MM.1S (cell line): Measurements from ENCODE around the gene C1QTNF9B.
"Not testable (repeated sequence)": the region's sequence is repeated elsewhere in the genome, so short reads cannot be mapped to it uniquely, and the experiment has no call there.

Source experiments
- DNase-seq: peaks from one replicate; pipeline ENCODE4 v3.0.0-alpha.2; 2015
- H2AFZ ChIP-seq: fragments of 300-600 bp; sonication (generic); 2 replicates; pipeline ENCODE4 v1.6.0; 2016; ENCODE audit warnings: antibody characterized with exemption, low read length
- H3F3A ChIP-seq: fragments of 300-600 bp; sonication (generic); 2 replicates; pipeline ENCODE4 v1.6.1; 2016; ENCODE audit warnings: mild to moderate bottlenecking, antibody characterized with exemption, low read length, moderate library complexity, mixed read lengths; ENCODE audit not compliant: insufficient read depth
- H3K27ac ChIP-seq: fragments of 300-600 bp; sonication (generic); 2 replicates; pipeline ENCODE4 v1.5.1; 2016; ENCODE audit warnings: mild to moderate bottlenecking, low read length
- H3K27me3 ChIP-seq: fragments of 300-600 bp; sonication (generic); replicated peaks from 2 replicates; pipeline ENCODE4 v1.6.0; 2016; ENCODE audit warnings: low read length; ENCODE audit not compliant: insufficient read depth
- H3K36me3 ChIP-seq: fragments of 300-600 bp; sonication (generic); replicated peaks from 2 replicates; pipeline ENCODE4 v1.6.1; 2016; ENCODE audit warnings: mild to moderate bottlenecking, low read length, mixed read lengths; ENCODE audit not compliant: insufficient read depth
- H3K4me1 ChIP-seq: fragments of 300-600 bp; sonication (generic); 2 replicates; pipeline ENCODE4 v1.6.1; 2016; ENCODE audit warnings: low read length, mixed read lengths
- H3K4me2 ChIP-seq: fragments of 300-600 bp; sonication (generic); 2 replicates; pipeline ENCODE4 v1.6.0; 2016; ENCODE audit warnings: low read depth, low read length
- H3K4me3 ChIP-seq: fragments of 300-600 bp; sonication (generic); 2 replicates; pipeline ENCODE4 v1.5.1; 2016; ENCODE audit warnings: low read length, mixed read lengths
- H3K79me2 ChIP-seq: fragments of 300-600 bp; sonication (generic); 2 replicates; pipeline ENCODE4 v1.6.1; 2016; ENCODE audit warnings: mixed run types, low read length, mixed read lengths
- H3K9ac ChIP-seq: fragments of 300-600 bp; sonication (generic); 2 replicates; pipeline ENCODE4 v1.6.1; 2016; ENCODE audit warnings: low read length, mixed read lengths
- H3K9me2 ChIP-seq: fragments of 300-600 bp; sonication (generic); replicated peaks from 2 replicates; pipeline ENCODE4 v1.6.1; 2016; ENCODE audit warnings: mild to moderate bottlenecking, low read length, mixed read lengths; ENCODE audit not compliant: insufficient read depth
- H3K9me3 ChIP-seq: fragments of 300-600 bp; sonication (generic); replicated peaks from 2 replicates; pipeline ENCODE4 v1.6.1; 2016; ENCODE audit warnings: mild to moderate bottlenecking, low read length, mixed read lengths; ENCODE audit not compliant: insufficient read depth
- H4K20me1 ChIP-seq: fragments of 300-600 bp; sonication (generic); 2 replicates; pipeline ENCODE4 v1.6.1; 2016; ENCODE audit warnings: mild to moderate bottlenecking, low read length, moderate library complexity, mixed read lengths; ENCODE audit not compliant: insufficient read depth
- EZH2 ChIP-seq: fragments of 300-600 bp; sonication (generic); optimal IDR thresholded peaks from 2 replicates; pipeline ENCODE3; 2017; ENCODE audit warnings: low read depth, mild to moderate bottlenecking, antibody characterized with exemption, low read length, mixed read lengths
- EZH2phosphoT487 ChIP-seq: fragments of 300-600 bp; sonication (generic); IDR thresholded peaks from 2 replicates; pipeline ENCODE4 v1.6.1; 2018; ENCODE audit warnings: antibody characterized with exemption, low read length
- TF ChIP-seq, protein P1 (sequence below): fragments of 300-600 bp; sonication (generic); IDR thresholded peaks from 2 replicates; pipeline ENCODE4 v1.5.1; 2016; ENCODE audit warnings: antibody characterized with exemption, low read length, mixed read lengths

C1QTNF9B gene

GRCh38 chr13:23883255-23883654 is 14.0 kb downstream of the C1QTNF9B start:
- no peak for DNase-seq
- Histone ChIP-seq H3K4me1 (no peaks in the 10 kb centered on the region), H3K27ac (no peak overlapping the region), H3K9me2 (no peaks in the 10 kb centered on the region), H3K4me3 (no peak overlapping the region), H3K4me2 (no peak overlapping the region), H3K27me3 (no peaks in the 10 kb centered on the region), H3K9ac (no peak overlapping the region), H4K20me1 (no peaks in the 10 kb centered on the region), H3K36me3 (no peaks in the 10 kb centered on the region), H3K79me2 (no peaks in the 10 kb centered on the region), H2AFZ (no peak overlapping the region), H3K9me3 (no peaks in the 10 kb centered on the region), H3F3A (no peaks in the 10 kb centered on the region)
- TF ChIP-seq EZH2 (no peak), EZH2phosphoT487 (no peak)
- TF ChIP-seq, protein P1, sequence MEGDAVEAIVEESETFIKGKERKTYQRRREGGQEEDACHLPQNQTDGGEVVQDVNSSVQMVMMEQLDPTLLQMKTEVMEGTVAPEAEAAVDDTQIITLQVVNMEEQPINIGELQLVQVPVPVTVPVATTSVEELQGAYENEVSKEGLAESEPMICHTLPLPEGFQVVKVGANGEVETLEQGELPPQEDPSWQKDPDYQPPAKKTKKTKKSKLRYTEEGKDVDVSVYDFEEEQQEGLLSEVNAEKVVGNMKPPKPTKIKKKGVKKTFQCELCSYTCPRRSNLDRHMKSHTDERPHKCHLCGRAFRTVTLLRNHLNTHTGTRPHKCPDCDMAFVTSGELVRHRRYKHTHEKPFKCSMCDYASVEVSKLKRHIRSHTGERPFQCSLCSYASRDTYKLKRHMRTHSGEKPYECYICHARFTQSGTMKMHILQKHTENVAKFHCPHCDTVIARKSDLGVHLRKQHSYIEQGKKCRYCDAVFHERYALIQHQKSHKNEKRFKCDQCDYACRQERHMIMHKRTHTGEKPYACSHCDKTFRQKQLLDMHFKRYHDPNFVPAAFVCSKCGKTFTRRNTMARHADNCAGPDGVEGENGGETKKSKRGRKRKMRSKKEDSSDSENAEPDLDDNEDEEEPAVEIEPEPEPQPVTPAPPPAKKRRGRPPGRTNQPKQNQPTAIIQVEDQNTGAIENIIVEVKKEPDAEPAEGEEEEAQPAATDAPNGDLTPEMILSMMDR: no peak

DNA sequence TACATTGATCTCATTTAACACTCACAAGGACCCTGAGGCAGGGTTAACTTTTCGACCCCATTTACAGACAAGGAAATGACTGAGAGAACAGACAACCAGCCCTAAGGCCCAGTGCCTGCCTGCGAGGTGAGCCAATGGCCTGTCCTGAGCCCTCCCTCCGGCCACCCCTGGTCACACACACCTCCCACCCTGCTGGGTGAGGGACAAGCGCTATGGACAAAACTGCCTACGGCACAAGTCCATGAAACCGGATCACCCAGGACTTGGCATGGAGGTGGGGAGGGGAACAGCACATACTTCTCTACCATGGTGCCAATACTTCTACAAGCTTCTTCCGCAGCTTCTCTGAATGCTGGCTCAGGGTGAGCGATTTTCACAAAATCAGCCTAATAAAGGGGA is 15.9 kb downstream of the C1QTNF9B start:
- H4K20me1 ChIP-seq, H3K79me2 ChIP-seq, H3K27ac ChIP-seq, H3K4me3 ChIP-seq, H3K4me2 ChIP-seq, H3K9ac ChIP-seq, H3K9me2 ChIP-seq, H3F3A ChIP-seq, H2AFZ ChIP-seq, H3K9me3 ChIP-seq, H3K27me3 ChIP-seq, H3K4me1 ChIP-seq, DNase-seq, H3K36me3 ChIP-seq: not testable (repeated sequence)

DNA sequence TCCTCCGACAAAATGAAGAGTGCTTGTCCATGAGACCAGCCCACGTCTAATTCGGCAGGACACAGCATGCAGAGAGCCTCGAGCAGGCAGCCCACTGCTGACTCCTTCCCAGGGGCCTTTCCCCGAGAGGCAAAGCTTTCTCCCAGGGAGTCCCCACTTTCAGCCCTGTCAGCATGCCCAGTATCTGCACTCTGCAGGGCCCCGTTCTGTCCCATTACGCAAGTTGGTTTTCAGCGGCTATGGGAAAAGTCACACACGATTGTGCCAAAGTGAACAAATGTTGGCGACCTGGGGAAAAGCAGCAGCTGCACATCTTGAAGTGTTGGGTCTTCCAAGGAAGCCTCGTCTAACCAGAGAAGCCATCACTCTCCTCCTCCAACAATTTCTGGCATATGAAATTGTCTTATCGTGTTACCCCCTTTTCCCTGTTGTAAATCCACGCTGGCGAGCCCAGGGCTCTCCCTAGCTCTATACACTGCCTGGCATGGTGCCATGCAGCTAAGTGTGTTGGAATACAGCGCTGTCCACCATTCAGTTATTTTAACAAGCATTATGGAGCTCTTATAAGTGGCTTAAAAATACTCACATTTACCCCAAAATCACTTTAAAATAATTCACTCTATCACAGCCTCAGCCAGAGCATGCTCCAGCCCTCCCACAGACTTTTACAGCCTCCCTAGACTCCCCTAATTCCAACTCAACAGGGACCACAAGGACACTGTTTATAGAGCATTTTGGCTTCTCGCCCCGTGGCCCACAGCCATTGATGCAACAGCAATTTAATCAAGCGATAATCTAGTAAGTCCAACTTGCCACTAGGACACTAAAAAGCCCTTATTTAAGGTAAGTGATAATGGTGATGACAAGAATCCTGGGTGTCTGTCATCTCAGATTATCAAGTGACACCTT is 16.6 kb downstream of the C1QTNF9B start:
- H3K27ac ChIP-seq, H4K20me1 ChIP-seq, H3K9ac ChIP-seq, H3K4me3 ChIP-seq, H2AFZ ChIP-seq, H3K27me3 ChIP-seq, H3K4me1 ChIP-seq, H3K9me3 ChIP-seq, DNase-seq, H3F3A ChIP-seq, H3K36me3 ChIP-seq, H3K4me2 ChIP-seq, H3K9me2 ChIP-seq, H3K79me2 ChIP-seq: not testable (repeated sequence)

- TF ChIP-seq, protein P1: no peak
- no peak for TF ChIP-seq EZH2phosphoT487
Measured at GRCh38 chr13:23877286-23877685, 20.0 kb downstream of the C1QTNF9B start.

More at GRCh38 chr13:23877286-23877685, 20.0 kb downstream of the C1QTNF9B start:
- H3K4me3 ChIP-seq: no peak overlapping the region
- no peak overlapping the region for H2AFZ ChIP-seq
- no peaks in the 10 kb centered on the region for H3K36me3 ChIP-seq
- no peaks in the 10 kb centered on the region for H4K20me1 ChIP-seq
- H3K27ac ChIP-seq: no peak overlapping the region
- H3K27me3 ChIP-seq: no peaks in the 10 kb centered on the region
- no peaks in the 10 kb centered on the region for H3K79me2 ChIP-seq
- H3K9me2 ChIP-seq: no peaks in the 10 kb centered on the region
- H3F3A ChIP-seq: no peaks in the 10 kb centered on the region
- H3K4me2 ChIP-seq: no peak overlapping the region
- no peaks in the 10 kb centered on the region for H3K4me1 ChIP-seq
- DNase-seq: no peak
- H3K9me3 ChIP-seq: no peaks in the 10 kb centered on the region
- no peak overlapping the region for H3K9ac ChIP-seq
